ENCODE results near the gene CLHC1.

GRCh38 chr2:55136138-55136541 lies 96.0 kb downstream of the CLHC1 start:
- no peak for TF ChIP-seq CTCF (IDR thresholded peaks at IDR 0.05; ENCODE audit: insufficient read depth, low read length)
- no peak for TF ChIP-seq GABPA (IDR thresholded peaks at IDR 0.05; ENCODE audit: low read depth)
- no peak for TF ChIP-seq REST (IDR thresholded peaks at IDR 0.05; ENCODE audit: insufficient replicate concordance, low read depth)
- TF ChIP-seq POLR2AphosphoS5 (IDR thresholded peaks at IDR 0.05; ENCODE audit: low read depth), result no peak

Measured in HL-60 (cell line).